ENCODE results near the gene CCNB3.
A peak's percentile ranks its signal among the peaks of the same experiment; 100 is the strongest.
"Not testable (repeated sequence)": the region's sequence is repeated elsewhere in the genome, so short reads cannot be mapped to it uniquely, and the experiment has no call there.

Gene CCNB3, protein sequence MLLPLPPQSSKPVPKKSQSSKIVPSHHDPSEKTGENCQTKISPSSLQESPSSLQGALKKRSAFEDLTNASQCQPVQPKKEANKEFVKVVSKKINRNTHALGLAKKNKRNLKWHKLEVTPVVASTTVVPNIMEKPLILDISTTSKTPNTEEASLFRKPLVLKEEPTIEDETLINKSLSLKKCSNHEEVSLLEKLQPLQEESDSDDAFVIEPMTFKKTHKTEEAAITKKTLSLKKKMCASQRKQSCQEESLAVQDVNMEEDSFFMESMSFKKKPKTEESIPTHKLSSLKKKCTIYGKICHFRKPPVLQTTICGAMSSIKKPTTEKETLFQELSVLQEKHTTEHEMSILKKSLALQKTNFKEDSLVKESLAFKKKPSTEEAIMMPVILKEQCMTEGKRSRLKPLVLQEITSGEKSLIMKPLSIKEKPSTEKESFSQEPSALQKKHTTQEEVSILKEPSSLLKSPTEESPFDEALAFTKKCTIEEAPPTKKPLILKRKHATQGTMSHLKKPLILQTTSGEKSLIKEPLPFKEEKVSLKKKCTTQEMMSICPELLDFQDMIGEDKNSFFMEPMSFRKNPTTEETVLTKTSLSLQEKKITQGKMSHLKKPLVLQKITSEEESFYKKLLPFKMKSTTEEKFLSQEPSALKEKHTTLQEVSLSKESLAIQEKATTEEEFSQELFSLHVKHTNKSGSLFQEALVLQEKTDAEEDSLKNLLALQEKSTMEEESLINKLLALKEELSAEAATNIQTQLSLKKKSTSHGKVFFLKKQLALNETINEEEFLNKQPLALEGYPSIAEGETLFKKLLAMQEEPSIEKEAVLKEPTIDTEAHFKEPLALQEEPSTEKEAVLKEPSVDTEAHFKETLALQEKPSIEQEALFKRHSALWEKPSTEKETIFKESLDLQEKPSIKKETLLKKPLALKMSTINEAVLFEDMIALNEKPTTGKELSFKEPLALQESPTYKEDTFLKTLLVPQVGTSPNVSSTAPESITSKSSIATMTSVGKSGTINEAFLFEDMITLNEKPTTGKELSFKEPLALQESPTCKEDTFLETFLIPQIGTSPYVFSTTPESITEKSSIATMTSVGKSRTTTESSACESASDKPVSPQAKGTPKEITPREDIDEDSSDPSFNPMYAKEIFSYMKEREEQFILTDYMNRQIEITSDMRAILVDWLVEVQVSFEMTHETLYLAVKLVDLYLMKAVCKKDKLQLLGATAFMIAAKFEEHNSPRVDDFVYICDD (N-terminal part only)

DNA sequence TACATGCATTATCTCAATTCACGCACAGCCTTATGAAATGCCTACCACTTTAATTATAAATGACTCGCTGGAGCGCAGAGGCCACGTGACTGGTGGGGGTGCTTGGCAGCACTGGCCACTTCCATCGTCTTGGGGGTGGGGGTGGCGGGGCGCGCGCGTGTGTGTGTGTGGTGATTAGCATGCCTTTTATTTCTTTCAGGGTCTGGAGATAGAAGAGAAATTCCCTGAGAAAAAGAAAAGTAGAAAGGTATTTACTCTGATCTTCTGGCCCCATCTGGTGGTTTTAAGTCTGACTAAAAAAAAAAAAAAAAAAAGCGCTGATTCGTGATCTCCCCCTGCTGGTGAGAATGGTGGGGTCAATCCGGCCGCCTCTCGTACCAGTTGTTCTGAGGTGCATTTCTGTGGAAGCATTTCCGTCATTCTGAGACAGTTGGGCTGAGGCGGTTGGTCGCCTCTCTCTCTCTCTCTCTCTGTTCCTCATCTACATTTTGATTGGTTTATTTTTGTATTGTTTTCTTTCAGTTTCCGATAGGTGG, at the start of gene CCNB3:
CCNB3 (plus strand) TSS at position 402 of the 536 bp plus-strand sequence. CDS start 80,399 bp downstream, outside the sequence.
- peak; percentile 5 for DNase-seq

DNA sequence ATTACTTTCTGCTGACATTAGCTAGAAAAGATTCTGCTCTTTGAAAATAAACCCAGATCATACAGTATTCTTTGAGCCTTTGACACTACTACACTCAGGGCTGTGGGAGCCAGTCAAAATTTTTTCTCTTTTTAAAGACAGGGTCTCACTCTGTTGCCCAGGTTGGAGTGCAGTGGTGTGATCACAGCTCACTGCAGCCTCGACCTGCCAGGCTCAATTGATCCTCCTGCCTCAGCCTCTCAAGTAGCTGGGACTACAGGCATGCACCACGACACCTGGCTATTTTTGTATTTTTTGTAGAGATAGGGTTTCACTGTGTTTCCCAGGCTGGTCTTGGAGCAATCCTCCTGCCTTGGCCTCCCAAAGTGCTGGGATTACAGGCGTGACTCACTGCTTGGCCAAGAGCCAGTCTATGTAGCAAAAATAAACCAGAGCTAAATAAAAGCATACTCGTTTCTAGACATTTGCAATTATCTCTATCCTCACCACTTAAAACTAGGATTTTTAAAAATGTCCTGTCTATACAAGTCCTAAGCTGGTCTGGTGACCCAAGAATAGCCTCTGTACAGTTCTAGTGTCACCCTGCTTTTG, 46.9 kb upstream of the CCNB3 start:
- DNase-seq, result no peak

DNA sequence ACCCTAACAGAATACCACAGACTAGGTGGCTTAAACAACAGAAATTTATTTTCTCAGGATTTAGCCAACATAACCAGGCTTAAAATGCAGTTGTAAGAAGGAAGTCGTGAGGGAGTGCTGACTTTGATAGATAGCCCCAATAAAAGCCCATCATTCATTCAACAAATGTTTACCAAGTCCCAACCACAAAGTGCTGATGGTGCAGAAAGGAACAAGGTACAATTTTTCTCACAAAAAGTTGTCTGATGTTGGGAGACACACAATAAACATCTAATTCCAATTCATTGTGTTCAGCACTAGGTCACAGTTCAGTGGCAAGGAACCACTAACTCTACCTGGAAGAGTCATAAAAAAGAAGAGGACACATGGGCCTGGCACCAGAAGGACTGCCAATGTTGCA, 46.0 kb upstream of the CCNB3 start:
- DNase-seq, result no peak

DNA sequence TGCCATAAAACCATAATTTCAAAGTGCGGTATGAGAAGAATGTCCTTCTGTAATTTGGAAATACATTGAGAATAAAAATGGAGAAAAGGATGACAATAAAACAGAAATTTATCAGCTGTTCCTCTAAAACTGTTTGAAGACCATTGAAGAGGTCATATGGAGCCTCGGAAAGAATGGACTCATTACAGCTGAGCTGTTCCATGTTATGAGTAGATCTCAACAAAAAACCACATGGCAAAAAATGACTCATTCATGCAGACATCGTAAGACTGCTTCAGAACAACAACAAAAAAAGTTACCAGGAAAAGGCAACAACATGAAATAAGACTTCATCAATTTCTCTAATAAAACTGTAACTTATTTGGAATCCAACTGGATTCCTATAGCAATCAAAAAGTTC, 43.4 kb upstream of the CCNB3 start:
- no peak for DNase-seq

DNA sequence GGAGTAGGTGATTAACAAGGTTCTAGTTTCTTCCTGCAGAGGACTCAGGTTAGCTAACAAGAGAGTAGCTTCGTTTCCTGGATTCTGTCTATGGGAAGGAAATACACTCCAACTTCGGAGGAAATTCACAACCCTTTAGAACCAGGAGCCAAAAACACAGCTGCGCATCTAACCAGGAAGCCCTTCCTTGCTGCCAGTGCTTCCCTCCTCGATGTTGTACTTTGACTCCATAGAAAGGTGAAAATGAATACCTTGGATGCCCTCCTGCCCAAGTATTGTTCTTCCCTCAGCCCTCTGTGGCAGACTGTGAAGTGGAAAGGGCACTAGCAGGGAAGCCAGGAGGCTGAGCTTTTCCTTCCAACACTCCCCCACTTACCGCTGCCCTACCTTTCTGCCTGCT, 38.8 kb upstream of the CCNB3 start:
- no peak for DNase-seq

DNA sequence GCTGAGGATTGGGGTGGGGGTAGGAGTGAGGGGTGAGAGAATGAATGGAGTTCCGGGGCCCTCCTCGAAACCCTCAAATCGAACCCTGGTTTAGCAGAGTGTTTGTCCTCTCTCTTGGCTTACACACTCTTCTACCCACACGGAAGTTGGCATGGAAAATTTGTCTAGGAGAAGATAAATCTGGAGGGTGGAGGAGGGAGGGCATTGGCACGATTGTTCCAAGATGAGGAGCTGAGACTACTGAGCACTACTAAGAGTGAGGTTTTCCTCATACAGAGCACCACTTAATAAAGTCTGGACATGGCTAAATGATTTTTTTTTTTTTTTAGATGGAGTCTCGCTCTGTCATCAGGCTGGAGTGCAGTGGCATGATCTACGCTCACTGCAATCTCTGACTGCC, 37.2 kb upstream of the CCNB3 start:
- no peak for DNase-seq

DNA sequence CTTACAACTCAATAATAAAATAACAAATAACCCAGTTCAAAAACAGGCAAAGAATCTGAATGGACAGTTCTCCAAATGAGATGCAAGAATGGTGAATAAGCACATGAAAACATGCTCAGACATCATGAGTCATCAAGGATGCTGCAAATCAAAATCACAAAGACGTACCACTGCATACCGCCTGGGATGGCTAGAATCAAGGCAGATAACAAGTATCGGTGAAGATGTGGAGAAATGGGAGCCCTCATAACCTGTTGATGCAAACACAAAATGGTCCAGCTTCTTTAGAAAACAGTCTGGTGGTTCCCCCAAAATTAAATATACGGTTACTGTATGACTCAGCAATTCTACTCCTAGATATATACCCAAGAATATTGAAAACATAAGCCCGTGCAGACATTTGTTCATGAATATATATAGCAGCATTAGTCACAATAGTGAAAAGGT, 36.3 kb upstream of the CCNB3 start:
- no peak for DNase-seq

DNA sequence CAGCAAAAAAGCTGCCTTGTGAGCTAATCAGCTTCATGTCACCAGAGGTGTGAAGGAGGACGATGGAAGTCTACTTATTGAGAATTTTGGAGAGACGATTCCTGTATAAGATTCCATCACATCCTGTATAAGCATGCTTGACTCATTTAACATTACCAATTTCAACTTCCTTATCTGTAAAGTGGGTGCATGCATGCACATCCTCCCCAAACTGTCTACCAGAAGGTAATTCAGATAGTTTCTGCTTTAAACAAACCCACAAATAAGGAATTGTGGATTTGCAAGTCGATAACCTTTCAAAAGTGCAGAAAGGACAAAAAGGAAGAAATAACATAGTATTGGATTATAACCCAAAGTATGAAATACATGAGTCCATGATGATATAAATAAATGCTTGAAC, 34.8 kb upstream of the CCNB3 start:
- DNase-seq, result no peak

DNA sequence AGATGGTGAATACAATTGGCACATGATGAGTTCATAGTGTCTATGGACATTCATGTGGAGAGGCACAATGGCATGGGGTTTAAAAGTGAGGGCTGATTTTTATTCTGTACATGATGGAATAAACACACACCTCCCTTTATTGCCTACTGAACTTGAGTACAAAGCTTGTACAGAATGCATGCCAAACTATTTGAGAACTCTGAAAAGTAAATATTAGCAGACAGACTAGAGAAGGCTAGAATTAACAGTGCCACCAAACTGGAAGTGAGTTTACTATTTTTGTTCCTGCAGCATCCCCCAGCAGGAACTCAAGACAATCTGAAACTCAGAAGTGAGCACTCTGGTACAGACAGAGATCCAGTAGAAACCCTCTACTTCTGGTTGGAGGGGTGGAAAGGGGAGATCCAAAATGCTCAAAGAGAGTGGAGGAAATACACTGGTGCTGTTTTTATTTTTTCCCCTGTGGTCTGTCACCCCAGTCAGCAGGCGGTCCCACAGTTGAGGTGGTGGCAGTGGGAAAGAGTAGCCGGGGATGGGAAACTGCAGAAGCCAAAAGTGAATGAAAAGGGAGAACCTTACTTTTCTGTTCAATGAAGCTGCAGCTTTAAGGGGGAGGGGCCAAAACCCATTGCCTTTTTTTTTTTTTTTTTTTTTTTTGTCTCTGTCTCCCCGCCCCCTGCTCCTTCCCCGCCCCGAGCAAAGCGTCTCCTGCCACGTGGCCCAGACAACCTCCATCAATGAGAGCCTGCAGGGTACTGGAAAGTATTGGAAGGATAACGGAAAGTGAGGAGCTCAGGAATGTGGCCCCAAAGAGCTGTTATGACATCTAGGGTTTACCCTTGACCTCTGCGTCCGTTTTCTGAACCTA, 24.3 kb upstream of the CCNB3 start:
- DNase-seq, result no peak

DNA sequence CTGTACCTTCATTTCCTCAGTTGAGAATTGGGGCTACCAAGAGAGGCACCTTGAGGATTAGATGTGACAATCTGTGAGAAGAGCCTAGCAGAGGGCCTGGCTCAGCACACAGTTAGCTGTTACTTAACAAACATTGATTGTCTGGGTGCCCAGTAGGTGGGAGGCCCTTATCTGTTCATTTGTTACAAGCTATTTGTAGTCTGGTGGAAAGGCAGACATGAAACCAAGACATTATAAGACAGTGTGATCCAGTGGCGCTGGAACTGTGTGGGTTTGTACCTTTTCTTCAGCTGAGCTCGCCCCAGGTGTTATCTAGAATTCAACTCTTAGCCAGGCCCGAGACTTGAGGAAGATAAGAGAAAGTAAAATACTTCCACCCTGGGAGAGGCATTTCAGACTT, 20.7 kb upstream of the CCNB3 start:
- DNase-seq, result no peak

DNA sequence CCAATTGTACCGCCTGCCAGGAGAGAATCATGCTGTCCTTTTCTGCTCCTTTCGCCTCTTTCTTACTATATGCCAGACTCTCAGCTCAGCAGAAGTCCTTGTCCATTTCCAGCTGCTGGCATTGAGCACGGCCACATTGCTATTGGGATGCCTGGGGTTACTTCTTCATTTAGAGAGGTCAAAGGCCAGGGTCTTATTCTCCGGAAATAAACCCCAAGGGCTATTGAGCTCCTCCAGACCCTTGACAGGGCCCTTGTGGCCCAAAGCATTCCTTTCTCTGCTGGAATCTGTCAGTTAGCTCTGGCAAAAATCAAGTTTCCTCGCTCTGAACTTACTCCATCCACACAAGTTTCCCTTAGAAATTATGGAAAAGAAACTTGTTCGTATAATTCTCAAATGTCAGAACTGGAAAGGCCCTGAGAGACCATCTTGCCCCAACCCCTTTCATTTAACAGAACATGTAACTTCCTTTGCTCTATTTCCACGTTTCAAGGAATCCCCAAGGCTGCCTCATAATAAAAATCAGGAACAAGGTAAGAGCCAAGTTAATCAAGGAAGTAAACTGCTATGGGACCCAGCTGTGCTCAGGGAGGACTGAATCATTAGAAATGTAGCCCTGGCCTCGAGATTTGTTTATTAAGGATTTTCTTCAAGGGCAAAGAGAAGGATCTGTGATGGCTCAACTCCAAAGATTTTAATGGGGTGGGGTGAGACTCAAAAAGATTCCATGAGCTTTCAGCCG, 15.5 kb upstream of the CCNB3 start:
- DNase-seq, result no peak

DNA sequence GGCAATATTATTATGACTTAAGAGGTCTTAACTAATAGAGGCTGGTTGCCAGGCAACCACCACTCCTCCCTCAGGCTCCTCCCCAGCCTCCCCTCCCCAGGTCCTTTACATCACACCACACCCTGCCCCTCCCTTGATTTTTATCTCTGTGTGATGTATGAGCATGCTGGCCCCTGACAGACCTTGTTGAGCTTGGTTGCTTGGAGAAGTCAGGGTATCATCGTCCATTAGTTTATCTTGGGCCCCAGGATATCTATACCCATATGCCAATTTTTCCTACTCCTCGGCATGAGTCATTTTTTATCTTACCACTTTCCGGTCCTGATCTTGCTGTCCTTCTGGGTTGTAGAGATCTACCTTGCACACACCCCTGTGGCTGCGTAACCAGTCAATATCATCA, 6.2 kb upstream of the CCNB3 start:
- no peak for DNase-seq

DNA sequence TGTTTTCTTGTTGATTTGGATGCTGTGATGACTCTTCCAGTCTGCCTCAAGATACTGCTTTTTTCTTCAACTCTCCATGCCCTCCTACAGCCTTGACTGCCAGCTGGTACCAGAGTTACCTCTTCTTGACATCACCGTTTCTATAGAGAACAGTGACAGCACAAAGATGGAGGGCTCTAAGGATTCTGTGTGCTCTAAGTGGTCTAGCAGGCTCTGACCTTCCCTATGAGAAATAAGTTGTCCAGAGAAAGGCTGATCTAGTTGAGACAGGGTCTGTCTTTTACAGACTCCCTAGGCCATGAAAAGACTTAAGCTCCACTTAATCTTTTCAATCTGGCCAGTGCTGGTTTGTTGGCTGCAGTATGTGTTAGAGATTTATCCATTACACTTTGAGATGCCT, 3.7 kb upstream of the CCNB3 start, which contains the start of gene AKAP4:
AKAP4 (minus strand) TSS at position 101 of the 400 bp plus-strand sequence. CDS start 118 bp downstream, outside the sequence.
- DNase-seq, result no peak

DNA sequence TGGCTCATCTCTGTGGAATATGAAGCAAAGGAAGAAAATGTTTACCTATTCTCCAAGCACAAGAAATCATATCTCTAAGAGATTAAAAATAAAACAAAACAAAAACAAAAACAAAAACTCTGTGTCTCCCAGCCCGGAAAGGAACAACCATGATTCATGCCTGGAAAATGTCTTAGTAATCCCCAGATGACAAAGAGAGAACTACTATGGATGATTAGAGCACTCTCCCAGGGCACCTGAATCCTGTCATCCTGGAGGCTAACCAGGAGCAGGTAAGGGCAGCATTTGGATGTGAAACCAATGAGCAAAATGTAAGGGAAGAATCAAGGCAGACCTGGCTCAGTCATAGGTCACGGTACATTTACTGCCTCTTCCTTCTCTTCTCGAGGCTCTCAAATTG, 2.0 kb upstream of the CCNB3 start:
- no peak for DNase-seq

DNA sequence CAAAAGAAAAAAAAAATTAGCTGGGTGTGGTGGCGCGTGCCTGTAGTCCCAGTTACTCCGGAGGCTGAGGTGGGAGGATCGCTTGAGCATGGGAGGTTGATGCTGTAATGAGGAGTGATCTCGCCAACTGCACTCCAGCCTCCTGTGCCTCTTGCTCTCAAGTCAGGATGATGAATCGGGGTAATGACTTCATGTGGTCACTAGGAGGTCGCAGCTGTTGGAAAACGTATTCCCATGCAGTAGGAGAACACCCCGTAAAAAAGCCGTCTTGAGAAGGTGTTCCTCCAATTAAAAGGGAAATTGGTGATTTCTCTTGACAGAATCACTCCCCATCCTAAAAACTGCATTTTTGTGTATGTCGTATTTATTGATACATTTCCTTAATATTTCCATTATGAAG, 2.2 kb downstream of the CCNB3 start:
- DNase-seq, result no peak

DNA sequence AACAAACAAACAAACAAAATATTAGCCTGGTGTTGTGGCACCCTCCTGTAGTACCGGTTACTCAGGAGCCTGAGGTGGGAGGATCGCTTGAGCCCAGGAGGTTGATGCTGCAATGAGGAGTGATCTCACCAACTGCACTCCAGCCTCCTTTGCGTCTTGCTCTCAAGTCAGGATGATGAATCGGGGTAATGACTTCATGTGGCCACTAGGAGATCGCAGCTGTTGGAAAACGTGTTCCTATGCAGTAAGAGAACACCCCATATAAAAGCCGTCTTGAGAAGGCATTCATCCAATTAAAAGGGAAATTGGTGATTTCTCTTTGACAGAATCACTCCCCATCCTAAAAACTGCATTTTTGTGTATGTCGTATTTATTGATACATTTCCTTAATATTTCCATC, 6.9 kb downstream of the CCNB3 start:
- DNase-seq, result no peak

DNA sequence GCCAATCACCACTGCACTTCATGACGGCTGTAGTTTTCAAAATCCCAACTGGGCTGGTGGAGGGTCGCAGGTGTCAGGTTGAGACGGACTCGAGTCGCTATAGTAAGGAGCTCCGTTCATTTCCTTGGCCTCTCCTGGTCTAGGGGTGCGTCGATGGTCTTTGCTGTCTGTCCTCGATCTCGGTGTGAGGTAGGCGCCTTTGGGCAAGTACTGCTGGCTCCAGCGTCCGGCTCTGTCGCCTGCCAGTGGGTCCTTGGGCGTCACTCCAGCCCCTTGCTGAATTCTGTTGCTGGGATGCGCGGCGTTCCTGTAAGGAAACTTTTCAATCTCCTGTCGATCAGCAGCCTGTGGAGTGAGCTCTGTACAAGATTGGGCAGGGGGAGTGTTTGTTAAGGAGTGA, 76.7 kb downstream of the CCNB3 start:
- no peak for DNase-seq

DNA sequence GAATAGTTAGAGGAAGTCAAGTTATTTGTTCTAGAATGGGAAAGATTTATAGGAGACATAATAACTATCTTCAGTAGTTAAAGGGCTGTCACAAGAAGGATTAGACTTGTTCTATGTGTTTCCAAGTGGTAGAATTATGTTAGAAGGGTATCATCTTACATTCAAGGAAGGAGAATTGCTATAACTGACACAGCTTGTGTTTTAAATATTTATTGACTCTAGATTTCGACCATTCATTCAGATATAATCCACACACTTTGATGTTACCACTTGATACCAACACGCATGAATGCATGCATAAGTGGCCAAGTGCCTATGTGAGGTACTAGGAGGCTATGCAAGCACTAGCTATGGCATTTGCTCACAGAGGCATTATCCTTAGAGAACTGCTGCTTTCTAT, 122.7 kb downstream of the CCNB3 start:
- no peak for DNase-seq

DNA sequence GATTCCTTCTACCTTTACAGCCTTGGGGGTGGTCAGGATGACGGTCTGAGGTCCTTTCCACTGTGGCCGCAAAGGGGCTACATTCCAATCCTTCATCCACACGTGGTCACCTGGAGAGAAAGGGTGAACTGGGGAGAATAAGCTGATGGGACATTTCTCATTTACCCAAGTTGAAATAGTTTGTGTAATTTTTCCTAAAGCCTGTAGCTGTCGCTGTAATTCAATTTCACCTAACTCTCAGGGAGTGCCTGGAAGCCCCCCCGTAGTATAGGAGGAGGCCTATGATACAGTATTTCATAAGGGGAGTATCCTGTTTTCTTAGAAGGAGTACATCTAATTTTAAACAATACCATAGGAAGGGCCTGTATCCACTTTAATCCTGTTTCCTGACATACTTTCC, 128.1 kb downstream of the CCNB3 start:
- not testable (repeated sequence) for DNase-seq

DNA sequence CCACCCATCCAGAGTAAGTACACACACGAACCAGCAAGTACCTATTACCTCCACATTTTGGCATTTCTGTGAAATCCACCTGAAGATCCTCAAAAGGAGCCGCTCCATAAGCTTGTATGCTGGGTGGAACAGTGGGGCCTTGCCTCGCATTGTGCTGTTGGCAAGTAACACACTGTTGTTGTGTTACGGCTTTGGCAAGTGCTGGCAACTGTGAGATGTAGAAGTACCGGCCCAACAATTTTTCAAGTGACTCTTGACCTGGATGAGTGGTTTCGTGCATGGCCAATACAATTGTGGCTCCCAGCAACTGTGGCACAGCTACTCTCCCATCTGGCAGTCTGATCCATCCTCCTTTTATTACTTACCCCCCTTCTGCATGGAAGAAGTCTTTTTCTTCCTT, 128.7 kb downstream of the CCNB3 start:
- no peak for DNase-seq

DNA sequence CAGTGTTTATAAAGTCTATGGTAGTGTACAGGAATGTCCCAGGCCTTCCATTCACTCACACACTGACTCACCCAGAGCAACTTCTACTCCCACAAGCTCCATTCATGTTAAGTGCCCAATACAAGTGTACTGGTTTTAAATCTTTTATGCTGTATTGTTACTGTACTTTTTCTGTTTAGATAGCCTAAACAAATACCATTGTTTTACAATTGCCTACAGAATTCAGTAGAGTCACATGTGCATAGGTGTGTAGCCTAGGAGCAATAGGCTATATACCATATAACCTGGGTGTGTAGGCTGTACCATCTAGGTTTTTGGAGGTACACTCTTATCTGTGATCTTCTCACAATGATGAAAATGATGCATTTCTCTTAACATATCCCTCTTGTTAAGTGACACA, 139.4 kb downstream of the CCNB3 start:
- no peak for DNase-seq

All from NK-92 treated with Interleukin-12 subunit alpha and Interleukin-12 subunit beta, amount 100 ng/mL, for 24 hours (cell line).